Stimulated activated naive CD4-positive, alpha-beta T cell treated with Interleukin-2 at 50 U/mL for 16 hours (primary cell): ENCODE results near the gene ANKEF1.
"Not testable (repeated sequence)": the region's sequence is repeated elsewhere in the genome, so short reads cannot be mapped to it uniquely, and the experiment has no call there.

Source experiments
- DNase-seq: peaks from one replicate; lab custom pipeline; 2025; lab: John Stamatoyannopoulos, UW

ANKEF1 gene

GRCh38 chr20:10034717-10035571, at the start of gene ANKEF1:
Gene ANKEF1 (plus strand): TSS chr20:10034987. CDS start chr20:10038302, 3,315 bp downstream.
- peak; percentile 47 for DNase-seq

GRCh38 chr20:9985281-9985680, 49.5 kb upstream of the ANKEF1 start:
- DNase-seq, result no peak

GRCh38 chr20:9985773-9986172, 49.0 kb upstream of the ANKEF1 start:
- DNase-seq, result no peak

- no peak for DNase-seq
Observed at GRCh38 chr20:9989066-9989724, 45.6 kb upstream of the ANKEF1 start.

GRCh38 chr20:9993137-9993536, 41.6 kb upstream of the ANKEF1 start:
- no peak for DNase-seq

GRCh38 chr20:9994676-9995075, 40.1 kb upstream of the ANKEF1 start:
- DNase-seq, result no peak

GRCh38 chr20:9995510-9996272, 39.1 kb upstream of the ANKEF1 start:
- no peak for DNase-seq

GRCh38 chr20:9996944-9997343, 37.8 kb upstream of the ANKEF1 start:
- DNase-seq, result no peak

- no peak for DNase-seq
Observed at GRCh38 chr20:9999645-10000044, 35.1 kb upstream of the ANKEF1 start.

GRCh38 chr20:10002866-10003265, 31.9 kb upstream of the ANKEF1 start:
- no peak for DNase-seq

- no peak for DNase-seq
Observed at GRCh38 chr20:10004900-10005299, 29.9 kb upstream of the ANKEF1 start.

GRCh38 chr20:10005885-10006284, 28.9 kb upstream of the ANKEF1 start:
- no peak for DNase-seq

- no peak for DNase-seq
Observed at GRCh38 chr20:10006447-10007090, 28.2 kb upstream of the ANKEF1 start.

GRCh38 chr20:10007158-10007557, 27.6 kb upstream of the ANKEF1 start:
- DNase-seq, result no peak

- no peak for DNase-seq
Observed at GRCh38 chr20:10007747-10008146, 27.0 kb upstream of the ANKEF1 start.

- DNase-seq, result no peak
Observed at GRCh38 chr20:10012464-10012863, 22.3 kb upstream of the ANKEF1 start.

GRCh38 chr20:10014431-10014830, 20.4 kb upstream of the ANKEF1 start:
- no peak for DNase-seq

- DNase-seq, result no peak
Observed at GRCh38 chr20:10020937-10021336, 13.8 kb upstream of the ANKEF1 start.

GRCh38 chr20:10022625-10023024, 12.2 kb upstream of the ANKEF1 start:
- DNase-seq, result no peak

GRCh38 chr20:10023911-10024310, 10.9 kb upstream of the ANKEF1 start:
- DNase-seq, result no peak

GRCh38 chr20:10031451-10032215, 3.2 kb upstream of the ANKEF1 start:
- DNase-seq, result not testable (repeated sequence)
